Measurements from ENCODE around the gene UGT1A8.

UGT1A8 gene

DNA sequence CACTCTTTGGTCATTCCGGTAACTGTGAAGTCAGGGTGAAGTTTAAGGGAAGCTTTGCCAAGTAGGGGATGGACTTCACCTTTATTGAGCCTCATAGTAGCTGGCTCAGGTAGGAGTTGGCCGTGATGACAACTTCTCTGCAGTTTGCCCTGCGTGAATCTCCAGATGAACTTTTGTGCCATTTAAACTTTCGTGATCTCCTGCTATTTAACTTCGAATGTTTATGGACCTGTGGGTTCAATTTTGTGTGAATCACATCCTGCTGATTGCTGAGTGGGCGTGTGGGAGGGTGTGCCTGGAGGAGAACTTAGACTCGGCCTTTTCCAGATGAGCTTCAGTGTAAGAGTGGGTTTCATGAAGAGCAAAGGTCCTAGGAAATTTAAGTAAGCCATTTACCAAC lies 146.8 kb downstream of the UGT1A8 start:
- DNase-seq (ENCODE audit: low read depth in 2 of 2): no peak

DNA sequence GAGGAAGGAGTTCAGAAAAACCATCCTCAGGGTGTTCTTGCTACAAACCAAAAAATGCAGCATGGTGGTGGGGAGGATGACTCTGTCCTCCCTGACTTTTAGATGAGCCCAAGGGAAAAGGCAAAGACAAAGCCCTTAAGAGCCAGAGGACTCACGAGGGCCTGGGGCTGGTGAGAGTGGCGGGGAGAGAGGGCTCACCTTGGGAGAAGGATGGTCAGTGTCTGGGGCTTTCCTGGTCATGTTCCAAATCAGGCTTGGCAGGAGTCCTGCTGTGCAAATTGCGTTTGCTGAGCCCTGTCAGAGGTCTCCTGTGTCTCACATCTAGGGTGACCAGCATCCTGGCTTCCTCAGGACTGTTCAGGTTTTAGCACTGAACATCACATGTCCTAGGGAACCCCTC lies 147.3 kb downstream of the UGT1A8 start:
- DNase-seq (ENCODE audit: low read depth in 2 of 2): no peak

DNA sequence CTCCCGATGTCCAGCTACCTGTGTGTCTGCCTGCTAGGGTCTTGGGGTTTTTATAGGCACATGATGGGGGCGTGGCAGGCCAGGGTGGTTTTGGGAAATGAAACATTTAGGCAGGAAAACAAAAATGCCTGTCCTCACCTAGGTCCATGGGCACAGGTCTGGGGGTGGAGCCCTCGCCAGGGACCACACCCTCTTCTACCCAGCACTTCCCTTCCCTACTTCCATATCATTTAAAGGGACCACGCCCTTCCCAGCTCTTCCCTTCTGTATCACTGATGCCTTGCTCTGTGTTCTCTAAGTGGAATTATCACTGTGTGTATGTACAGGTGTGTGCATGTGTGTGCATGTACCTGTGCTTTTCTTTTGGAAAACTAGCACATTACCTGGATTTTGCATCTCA lies 149.0 kb downstream of the UGT1A8 start:
- no peak for DNase-seq (ENCODE audit: low read depth in 2 of 2)

DNA sequence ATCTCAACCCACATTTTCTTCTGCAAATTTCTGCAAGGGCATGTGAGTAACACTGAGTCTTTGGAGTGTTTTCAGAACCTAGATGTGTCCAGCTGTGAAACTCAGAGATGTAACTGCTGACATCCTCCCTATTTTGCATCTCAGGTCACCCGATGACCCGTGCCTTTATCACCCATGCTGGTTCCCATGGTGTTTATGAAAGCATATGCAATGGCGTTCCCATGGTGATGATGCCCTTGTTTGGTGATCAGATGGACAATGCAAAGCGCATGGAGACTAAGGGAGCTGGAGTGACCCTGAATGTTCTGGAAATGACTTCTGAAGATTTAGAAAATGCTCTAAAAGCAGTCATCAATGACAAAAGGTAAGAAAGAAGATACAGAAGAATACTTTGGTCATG lies 150.6 kb downstream of the UGT1A8 start:
- no peak for DNase-seq (ENCODE audit: low read depth in 2 of 2)

DNA sequence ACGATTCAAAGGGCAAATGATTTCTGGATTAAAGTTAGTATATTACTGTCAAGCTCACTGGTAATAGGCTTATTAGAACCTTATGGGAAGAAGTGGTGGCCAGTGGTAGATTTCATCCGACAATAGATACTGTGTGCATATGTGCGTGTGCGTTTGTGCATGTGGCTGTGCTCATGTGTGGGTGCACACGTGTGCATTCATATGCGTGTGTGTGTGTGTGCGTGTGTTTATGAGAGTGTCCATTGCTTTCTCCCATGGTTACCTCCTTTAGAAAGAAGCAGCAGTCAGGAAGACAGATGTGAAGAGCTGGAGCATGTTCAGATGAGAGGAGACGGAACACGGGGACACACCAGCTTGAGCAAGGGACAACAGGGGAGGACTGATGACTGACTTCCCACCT lies 151.8 kb downstream of the UGT1A8 start:
- no peak for DNase-seq (ENCODE audit: low read depth in 2 of 2)

DNA sequence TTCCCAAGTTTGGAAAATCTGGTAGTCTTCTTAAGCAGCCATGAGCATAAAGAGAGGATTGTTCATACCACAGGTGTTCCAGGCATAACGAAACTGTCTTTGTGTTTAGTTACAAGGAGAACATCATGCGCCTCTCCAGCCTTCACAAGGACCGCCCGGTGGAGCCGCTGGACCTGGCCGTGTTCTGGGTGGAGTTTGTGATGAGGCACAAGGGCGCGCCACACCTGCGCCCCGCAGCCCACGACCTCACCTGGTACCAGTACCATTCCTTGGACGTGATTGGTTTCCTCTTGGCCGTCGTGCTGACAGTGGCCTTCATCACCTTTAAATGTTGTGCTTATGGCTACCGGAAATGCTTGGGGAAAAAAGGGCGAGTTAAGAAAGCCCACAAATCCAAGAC lies 154.7 kb downstream of the UGT1A8 start:
- no peak for DNase-seq (ENCODE audit: low read depth in 2 of 2)

DNA sequence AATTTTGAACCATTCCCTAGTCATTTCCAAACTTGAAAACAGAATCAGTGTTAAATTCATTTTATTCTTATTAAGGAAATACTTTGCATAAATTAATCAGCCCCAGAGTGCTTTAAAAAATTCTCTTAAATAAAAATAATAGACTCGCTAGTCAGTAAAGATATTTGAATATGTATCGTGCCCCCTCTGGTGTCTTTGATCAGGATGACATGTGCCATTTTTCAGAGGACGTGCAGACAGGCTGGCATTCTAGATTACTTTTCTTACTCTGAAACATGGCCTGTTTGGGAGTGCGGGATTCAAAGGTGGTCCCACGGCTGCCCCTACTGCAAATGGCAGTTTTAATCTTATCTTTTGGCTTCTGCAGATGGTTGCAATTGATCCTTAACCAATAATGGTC lies 155.2 kb downstream of the UGT1A8 start:
- DNase-seq (ENCODE audit: low read depth in 2 of 2): no peak

DNA sequence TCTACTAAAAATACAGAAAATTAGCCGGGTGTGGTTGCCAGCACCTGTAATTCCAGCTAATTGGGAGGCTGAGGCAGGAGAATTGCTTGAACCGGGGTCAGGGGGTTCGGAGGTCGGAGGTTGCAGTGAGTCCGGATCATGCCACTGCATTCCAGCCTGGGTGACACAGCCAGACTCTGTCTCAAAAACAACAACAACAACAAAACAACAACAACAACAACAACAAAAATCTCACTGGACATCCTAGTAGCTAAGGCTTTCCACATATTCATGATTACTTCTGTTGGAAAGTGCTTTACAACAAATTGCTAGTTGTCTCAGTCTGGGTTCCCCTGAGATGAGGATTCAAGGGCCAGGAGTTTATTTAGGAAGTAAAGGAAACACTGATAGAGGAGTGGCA lies 156.4 kb downstream of the UGT1A8 start:
- no peak for DNase-seq (ENCODE audit: low read depth in 2 of 2)

DNA sequence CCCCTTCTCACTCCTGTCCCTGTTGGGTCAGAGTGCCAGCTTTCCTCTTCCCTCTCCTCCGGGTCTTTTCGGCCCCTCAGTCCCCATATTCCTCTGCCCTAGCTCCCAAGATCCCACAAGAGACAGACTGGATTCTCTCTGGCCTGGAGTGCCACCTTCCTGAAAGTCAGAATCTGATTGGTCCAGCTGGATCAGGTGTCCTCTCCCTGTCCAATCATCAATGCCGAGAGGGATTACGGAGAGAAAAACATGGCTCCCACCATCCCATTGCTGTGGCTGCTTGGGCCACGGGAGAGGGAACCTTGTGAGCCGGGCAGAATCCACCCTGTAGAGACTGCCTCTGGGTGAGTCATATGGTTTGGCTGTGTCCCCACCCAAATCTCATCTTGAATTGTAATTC lies 158.0 kb downstream of the UGT1A8 start:
- no peak for DNase-seq (ENCODE audit: low read depth in 2 of 2)

DNA sequence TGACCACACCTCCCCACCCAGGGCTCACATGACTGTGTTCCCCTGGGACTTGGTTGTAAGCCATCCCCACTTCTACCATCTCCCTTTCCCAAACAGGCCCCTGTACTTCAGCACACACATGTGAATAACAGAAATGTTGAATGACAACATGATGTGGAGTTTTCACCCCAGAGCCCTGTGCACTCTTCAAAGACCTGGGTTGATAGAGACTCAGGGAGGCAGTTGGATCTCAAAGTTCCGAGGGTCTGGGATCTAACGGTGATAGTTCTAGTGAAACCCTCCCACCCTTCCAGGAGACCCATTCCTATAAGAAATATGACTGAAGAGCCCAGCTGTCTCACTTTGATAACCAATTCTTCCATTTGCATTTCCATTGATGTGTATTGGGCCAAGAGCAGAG lies 160.6 kb downstream of the UGT1A8 start, which contains the start of gene MROH2A:
Gene MROH2A, plus strand, starts transcription at position 301 of the 400 bp plus-strand sequence. CDS start 1,029 bp downstream, outside the sequence.
- no peak for DNase-seq (ENCODE audit: low read depth in 2 of 2)

DNA sequence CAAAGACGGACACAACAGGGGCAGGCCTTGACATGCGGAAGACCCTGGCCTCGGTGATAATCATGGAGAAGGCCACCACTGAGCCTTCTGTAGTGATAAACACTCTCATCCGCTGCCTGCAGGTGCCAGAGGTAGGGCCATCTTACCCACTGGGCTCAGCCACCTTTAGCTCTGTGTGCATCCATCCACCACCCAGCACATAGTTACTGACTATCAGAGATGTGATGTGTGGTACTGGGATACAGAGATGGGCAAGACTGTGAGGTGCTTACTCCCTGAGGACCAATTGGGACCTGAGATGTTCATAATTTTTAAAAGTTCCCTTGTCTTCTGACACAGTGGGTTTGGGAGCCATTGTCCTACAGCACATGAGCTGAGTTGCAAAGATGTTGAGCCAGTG lies 162.3 kb downstream of the UGT1A8 start:
- no peak for DNase-seq (ENCODE audit: low read depth in 2 of 2)

DNA sequence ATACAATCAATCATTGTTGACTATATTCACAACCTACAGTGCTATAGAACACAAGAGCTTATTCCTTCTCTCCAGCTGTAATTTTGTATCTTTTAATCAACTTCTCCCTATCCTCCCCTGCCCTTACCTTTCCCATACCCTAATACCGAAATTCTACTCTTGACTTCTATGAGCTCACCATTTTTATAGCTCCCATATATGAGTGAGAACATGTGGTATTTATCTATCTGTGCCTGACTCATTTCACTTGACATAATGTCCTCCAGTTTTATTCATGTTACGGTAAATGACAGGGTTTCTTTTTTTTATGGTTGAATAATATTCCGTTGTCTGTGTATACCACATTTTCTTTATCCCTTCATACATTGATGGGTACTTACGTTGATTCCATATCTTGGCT lies 163.3 kb downstream of the UGT1A8 start:
- no peak for DNase-seq (ENCODE audit: low read depth in 2 of 2)

DNA sequence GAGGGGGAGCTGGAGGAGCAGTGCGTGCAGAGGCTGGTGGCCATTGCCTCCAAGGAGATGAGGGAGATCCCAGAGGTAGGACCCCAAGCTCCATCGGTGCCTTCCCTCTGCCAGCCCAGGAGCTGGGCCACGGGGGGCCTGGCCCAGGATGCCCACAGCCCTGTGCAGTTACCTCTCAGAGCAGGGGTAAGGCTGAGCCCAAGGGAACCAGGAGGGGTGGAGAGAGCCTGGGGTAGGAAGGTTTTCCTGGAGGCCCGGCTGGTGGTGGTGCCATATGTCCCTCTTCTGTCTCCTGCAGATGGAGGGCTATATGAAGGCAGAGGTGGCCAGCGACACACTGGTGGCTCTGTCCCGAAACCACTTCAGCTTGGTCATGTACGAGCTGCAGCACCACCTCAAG lies 172.1 kb downstream of the UGT1A8 start:
- DNase-seq (ENCODE audit: low read depth in 2 of 2): no peak

DNA sequence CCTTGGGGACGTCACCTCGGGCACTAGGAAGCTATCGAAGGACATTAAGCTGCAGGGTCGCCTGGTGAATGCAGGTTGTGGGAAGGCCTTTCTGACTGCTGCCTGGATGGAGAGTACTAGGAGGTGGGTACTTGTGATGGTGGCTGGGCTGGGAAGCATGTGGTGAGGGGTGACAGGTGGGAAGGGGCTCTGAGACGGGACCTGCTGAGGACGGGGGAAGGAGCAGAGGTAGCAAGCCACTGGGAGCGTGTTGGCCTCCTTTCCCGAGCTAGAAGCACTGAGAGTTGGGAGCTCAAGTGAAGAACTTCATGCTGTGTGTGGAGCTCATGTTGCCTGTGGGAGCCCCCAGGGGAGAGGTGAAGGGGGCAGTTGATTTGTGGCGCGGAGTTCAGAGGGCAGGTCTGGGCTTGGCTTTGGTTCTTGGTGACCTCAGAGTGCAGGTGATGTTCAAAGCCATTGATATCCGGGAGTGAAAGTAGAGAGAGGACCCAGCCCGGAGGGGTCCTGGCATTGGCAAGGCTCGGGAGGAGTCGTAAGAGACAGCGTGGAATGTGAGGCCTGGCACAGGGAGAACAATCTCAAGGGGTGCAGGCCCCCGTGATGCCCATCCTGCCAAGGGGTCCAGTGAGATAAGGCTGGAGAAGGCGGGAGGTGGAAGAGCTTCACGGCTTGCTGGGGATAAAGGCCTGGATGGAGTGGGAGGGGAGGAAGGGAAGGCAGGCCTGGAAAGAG lies 173.9 kb downstream of the UGT1A8 start:
- DNase-seq (ENCODE audit: low read depth in 2 of 2): no peak

DNA sequence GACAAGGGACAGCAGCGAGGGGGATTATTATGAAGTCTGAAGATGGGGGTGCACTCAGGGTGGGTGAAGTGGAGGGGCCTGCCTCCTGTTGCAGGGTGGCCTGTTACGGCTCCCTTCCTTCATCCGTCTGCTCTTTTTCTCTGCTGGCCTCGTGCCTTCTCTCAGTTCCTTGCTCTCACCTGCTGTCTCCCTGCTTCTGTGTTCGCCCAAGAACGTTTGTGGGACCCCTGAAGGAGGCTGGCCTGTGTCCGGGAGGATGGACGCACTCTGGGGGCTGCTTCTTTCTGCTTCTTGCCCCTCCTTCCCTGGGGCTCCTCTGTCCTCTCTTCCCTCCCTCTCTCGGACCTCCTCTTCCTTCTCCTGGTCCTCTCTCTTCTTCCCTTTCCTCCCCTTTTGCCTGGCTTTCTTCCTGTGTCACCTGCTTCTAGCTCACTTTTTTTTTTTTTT lies 174.5 kb downstream of the UGT1A8 start:
- no peak for DNase-seq (ENCODE audit: low read depth in 2 of 2)

DNA sequence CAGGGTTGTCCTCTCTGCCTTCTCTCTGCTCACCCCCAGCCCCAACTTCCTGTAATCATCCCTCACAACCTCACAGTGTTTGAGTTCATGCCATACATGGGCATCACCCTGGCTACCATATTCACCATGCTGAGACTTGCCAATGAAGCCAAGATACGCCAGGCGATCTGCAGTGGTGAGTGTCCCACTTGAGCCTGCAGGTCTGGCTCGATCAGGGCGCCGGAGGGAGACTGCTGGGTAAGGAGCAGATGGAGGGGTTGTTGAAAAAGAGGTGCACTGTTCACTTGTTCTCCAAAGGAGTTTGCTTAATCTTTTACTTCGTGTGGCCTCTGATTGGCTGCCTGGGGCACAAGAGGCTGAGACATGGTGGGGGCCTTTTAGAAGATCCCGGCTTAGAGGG lies 175.3 kb downstream of the UGT1A8 start:
- no peak for DNase-seq (ENCODE audit: low read depth in 2 of 2)

DNA sequence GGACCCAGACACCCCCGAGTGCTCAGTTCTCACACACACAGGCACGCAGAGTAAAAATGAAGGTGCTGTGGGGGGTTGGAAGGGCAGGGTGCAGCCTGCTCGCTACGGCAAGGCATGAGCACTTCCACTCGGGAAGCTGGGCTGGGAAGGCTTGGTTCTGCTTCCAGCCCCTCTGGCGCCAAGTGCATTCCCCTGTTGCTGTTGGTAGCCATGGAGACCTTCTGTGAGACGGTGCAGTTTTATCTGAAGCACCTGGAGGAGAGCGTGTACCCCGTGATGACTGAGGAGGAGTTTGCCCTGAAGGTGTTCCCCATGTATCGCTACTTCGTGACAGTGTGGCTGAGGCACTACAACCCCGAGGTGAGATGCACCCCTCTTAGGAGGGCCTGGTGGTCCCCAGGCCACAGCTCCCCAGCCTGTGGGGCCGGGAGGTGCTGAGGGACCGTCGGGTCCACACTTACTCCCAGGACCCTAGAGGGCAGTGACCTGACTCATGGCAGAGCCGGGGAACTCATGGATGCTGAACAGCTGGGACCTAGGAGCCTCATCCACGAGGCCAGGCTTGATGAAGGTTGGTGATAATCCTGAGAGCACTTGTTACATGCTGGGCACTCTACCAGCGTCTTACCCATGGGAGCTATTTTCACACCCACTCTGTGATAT lies 176.2 kb downstream of the UGT1A8 start:
- no peak for DNase-seq (ENCODE audit: low read depth in 2 of 2)

DNA sequence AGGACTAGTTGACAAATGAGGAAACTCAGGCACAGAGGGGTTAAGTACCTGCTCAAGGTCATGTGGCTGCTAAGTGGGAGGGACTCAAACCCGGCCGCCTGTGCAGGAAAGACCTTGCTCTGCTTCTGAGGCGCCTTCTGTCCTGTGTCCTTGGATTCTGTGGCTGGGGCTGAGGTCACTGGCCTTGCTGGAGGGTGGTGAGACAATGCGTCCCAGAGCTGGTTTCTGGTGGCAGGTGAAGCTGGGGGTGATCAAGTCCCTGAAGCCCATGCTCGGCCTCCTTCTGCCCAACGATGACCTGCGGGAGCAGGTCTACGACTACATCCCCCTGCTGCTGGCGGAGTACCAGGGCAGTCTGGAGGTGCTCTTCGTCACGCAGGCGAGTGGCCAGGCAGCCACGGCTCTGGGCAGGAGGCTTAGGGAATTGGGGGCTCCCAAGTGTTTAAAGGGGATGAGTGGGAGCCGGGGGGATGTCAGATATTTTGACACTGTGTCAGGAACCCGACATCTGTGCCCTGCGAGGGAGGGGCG lies 176.8 kb downstream of the UGT1A8 start:
- DNase-seq (ENCODE audit: low read depth in 2 of 2): no peak

DNA sequence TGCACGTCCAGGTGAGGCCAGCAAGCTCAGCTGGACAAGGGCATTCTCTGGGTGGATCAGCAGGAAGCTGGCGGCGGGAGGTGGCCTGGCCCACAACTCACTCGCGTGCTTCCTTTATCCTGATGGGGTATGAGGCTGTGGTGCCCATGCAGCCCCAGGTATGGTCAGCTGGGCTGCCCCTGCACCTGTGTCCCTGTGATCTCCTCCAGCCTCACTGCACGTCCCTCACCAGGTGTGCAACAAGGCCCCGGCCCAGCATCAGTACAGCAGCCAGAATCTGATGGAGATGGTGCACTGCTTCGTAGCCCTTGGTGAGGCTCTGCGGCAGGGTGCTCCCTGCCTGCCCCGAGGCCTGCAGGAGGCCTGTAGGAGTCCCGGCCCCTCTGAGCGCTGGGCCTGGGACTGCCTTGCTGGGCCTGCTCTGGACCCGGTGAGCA lies 178.3 kb downstream of the UGT1A8 start:
- no peak for DNase-seq (ENCODE audit: low read depth in 2 of 2)

DNA sequence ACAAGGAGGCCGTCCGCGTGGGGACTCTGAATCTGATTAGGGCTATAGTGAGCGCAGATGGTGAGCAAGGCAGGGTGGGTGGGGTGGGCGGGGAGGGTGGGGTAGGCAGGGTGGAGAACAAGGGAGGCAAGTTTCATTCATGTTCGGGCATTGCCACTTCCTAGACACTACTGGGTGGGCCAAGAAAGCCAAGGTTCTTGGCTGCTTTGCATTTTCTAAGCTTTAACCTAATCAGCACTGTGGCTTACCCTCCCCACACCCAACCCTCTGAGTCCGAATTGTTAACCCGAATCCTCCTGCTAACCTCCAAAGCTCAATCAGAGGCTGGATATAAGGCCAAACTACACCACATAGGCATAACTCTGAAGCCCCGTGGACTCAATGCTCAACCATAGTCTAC lies 178.8 kb downstream of the UGT1A8 start:
- DNase-seq (ENCODE audit: low read depth in 2 of 2): no peak

DNA sequence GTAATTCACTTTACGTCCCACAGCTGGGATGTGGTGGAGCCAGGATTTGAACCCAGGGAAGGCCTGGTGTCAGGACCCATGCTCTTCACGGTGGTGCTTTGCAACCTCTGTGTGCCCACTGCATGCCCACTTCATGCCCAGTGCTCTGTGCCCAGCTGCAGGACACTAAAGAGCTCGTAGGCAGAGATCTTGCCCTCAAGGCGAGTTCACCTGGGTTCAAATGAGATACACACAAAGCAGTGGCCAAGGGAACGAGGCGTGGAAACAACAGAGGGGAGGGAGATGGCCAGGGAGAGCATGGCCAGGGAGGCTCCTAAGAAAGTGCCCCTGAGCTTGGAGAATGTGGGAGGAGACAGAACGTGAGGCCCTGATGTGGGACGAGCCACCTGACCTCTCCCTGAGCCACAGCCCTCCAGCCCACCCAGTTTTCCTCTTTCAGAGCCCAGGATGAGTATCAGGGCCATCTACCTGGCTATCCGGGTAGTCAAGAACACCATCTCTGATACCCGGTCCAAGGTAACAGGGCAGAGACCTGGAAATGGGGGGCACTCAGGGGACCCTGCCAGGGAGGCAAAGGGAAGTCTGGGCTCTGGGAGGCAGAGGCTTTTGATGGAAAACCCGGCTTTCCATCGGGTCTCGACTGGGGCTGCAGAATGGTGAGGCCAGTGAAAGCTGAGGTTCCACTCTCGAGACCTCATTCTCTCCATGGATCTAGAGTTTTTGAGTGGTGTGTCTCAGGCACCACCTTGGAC lies 181.1 kb downstream of the UGT1A8 start:
- DNase-seq (ENCODE audit: low read depth in 2 of 2): no peak

DNA sequence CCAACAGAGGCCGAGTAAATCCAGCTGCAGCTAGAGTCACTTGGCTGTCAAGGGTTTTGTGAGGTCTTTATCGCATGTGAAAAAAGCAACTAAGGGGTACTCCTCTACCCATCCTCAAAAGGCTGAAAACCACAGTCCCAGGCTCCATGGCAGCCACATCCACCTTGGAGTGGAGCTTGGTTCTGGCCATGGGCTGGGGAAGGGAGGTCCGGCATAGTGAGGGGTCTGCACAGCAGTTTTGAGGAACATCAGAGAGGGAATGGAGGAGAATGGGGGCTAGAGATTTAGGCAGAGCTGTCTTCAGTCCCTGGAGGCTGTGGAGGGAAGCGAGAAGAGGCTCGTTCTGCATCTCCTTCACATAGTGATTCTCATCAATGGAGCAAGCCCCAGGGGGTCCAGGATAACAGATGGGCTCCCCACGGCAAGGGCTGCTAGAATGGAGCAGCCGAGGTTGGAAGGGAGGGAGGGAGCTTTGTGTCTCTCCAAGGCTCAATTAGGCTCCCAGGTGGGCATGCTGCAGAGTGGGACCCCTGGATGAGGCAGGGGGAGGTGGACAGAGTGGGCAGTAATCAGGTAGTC lies 181.7 kb downstream of the UGT1A8 start:
- DNase-seq (ENCODE audit: low read depth in 2 of 2): no peak
